Activated CD4-positive, CD25-positive, alpha-beta regulatory T cell treated with anti-CD3 and anti-CD28 coated beads, Interleukin-2, amount 50 U/mL, for 72 hours (primary cell): Measurements from ENCODE around the gene BCL6.
A peak's percentile ranks its signal among the peaks of the same experiment; 100 is the strongest.

ENCODE experiments used
- DNase-seq: peaks from one replicate; pipeline ENCODE4 v3.0.0; 2021

BCL6 gene

DNA sequence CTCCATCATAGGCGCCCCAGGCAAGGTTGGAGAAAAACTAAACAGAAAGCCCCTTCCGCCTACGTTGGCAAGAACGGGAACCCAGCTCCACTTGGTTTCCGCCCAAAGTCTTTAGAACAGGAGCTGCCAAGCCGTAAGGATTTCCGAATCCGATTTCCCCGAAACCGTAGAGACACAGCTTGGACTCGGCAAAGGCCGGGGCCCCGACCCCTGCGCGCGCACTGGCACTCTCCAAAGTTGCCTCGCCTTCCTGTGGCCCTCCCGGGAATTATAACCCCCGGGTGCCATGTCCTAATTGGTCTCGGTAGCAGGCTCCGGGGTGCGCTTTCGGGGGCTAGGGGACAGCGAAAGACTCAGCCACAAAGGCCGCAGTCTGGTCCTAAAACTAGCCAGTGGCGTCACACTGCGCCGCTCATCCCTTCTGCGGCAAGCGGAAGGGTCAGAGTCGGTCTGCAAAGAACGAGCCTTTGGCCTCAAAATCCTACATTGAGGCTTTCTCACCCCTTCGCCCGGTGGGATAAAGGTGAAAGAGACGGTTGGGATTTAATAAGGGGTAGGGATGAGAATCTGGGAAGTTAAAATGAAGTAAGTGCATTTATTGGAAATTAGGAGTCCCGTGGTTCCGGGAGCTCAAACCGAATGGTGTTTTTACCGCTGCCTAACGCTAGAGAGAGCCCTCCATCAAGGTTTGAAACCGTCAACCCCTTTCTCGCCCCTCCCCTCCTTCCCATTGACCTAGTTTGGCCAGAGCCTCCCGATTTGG lies 6.8 kb downstream of the BCL6 start:
- peak; percentile 59 for DNase-seq

DNA sequence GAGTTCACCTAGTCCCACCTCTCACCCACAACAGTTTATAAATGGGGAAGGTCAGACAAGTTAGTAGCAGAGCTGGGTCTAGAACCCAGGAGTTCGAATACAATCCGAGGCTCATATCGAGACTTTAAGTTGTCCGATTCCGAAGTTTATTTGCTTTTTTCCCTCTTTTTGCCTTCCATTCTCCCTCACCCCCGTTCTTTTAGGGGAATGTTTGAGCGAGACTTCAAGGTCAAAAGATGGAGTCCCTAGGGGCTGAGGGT lies 7.3 kb downstream of the BCL6 start:
- no peak for DNase-seq

DNA sequence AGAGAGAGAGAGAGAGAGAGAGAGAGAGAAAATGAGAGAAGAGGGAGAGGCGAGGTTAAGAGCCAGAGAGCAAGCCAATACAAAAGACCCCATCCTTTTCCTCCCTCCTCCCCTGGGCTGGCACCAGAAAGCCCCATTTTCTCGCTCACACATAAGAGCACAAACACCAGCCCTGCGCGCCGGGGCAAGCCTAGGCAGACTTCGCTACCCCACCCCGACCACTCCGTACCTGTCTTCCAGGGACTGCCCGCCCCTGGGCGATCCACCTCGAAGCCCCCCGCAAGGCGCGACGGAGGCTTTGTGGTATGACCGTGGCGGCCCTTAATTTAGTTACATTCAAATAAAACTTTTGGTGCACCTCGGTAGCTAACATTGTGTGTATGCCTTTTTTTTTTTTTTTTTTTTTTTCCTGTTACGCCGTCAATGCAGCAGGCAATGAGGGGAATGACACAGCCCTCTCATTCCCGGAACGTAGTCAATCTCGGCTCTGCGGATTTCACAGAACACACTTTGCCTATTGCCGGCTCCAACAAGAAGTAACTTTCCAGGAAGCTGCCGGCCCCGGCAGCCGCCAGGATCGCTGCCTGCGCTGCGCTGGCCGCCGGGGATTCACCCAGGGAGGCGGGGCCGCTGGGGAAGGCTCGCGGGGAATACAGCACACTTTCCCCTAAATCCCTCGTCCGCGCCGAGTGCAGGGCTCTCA lies 7.7 kb downstream of the BCL6 start:
- DNase-seq, result peak; percentile 68

DNA sequence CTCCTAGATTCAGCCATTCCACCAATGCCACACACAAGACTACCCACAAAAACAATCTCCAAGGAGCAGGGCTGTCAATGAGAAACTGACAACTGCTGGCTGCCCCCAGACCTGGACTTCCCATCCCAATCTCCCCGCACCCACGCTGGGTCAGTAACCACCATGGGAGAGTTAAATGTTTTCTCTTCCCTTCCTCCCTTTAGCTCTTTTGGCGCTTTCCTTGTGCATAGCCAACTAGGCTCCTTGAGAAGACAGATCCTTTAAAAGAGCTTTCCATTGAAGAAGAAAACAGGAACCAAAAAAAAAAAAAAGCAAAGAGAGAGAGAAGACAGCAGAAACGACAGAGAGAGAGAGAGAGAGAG lies 8.3 kb downstream of the BCL6 start:
- DNase-seq, result no peak

DNA sequence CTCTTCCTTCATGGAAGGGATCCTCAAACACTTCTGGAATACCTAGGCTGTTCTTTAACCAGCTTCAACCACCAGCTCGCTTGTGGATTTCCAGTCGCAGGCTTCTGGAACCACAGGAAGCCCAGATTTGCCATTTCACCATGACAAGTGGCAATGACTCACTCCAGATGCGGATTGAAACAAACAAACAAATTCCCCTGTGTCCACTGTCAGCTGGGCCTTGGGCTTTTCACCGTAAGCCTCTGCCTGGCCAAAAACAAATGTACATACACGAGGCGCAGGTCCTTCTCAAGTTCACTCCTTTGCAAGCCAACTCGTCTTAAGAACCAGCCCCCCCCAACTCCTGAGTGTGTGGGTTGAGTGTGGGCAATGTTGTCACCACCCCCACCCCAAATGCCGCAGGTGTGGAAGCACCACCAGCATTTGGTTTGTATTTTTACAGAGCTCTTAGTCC lies 8.8 kb downstream of the BCL6 start:
- no peak for DNase-seq

DNA sequence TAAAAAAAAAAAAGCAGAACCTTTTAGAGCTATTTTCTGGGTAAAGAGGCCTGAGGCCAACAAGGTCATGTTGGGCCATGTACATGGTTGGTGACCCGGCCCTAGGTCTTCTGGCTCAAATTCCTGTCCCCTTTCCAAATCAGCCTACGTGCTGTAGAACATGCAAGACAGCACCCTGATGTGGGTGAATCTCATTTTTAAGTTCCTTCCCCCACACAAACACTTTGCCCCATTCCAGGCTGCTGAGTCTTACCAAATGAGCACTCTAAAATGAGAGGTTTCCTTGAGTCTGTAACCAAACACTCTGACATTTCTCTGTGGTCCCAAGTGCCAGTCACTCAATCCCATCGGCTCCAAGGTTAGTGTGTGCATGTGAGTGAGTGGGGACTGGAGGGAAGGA lies 9.4 kb downstream of the BCL6 start:
- no peak for DNase-seq

DNA sequence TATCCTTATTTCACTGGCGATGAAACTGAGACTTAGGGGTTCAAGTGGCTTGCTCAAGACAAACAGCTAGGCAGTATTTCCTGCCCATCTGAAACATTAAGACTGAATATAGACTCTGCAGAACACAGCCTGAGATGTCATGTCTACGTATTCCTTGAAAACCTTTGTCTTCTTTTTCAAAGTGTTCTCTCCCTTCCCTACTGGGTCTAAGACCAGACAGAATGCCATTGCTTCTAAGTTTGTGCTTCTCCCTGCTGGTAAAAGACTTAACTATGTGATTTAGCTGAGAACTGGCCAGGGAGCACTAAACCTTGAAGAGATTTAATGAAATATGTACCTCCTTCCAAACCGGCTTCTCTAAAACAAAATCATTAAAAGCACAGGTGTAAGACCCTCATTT lies 9.9 kb downstream of the BCL6 start:
- DNase-seq, result no peak

DNA sequence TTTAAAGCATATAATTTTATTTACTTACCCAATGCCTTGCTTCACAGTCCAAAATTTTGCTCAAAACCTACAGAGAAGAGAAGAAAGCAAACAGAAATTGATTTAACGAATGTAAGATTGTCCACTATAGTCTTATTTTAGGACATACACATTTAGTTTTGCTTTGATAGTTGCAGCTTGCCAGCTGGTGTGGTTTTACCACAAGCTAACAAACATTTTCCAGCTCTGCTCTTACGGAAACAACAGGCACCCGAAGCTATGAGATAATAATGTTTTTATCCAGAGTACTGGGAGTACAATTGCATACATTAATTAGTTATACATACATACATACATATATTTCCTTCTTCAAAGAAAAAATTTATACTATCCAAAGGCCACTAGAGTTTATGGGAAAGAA lies 10.4 kb downstream of the BCL6 start:
- no peak for DNase-seq

DNA sequence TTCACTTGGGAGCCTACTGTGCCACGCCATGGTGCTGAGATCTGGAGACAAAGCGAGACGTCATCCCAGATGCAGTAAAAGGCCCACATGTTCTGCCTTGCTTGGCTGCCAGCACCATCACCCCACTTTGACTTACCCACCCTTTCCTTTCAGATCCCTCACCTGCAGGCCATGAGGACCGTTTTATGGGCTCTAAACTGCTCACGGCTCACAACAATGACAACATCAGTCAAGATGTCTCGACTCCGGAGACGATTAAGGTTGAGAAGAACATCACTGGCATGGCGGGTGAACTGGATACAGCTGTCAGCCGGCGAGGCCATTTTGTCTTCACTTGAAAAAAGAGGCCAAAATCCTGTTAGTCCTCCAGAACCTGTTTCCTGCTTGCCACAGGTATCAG lies 11.9 kb downstream of the BCL6 start:
- no peak for DNase-seq

DNA sequence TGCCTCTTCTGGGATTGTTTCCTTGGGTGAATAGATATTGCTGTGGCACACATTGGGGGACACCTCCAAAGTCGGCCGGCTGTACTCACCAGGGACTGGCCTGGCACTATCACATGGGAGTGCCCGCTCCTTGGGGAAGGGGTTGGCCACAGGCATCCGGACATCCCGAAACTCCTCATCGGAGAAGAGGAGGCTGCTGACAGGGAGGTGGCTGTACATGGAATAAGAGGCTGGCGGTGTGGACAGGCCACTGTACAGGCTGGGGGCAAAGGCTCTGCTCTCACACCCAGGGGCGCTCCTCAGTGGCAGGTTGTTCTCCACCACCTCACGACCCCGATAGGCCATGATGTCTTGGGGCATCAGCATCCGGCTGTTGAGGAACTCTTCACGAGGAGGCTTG lies 15.7 kb downstream of the BCL6 start:
- DNase-seq, result no peak

DNA sequence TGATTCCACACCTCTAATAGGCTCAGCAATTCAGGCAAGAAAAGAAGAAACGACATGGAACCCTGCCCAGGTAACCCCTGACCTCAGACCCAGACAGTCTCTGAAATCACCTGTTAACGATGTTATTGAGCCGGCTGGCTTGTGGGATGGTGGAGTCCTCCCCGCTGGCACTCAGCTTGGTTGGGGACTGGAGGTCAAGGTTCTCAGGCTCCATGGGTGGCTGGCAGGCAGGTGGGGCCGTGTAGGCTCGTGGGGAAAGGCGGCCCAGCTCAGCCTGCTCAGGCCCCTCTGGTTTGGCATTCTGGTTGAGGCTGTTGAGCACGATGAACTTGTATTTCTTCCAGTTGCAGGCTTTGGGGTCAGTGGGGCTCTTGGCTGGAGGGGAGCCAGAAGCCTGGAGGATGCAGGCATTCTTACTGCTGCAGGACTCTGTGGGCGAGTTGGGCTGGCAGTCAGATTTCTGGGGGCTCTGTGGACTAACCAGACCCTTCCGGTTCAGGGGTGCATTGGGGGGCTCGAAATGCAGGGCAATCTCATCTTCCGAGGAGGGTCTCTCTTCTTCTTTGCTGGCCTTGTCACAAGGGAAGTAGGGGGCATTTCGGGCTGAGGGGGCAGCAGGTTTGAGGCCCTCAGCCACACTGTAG lies 16.2 kb downstream of the BCL6 start:
- DNase-seq, result no peak

DNA sequence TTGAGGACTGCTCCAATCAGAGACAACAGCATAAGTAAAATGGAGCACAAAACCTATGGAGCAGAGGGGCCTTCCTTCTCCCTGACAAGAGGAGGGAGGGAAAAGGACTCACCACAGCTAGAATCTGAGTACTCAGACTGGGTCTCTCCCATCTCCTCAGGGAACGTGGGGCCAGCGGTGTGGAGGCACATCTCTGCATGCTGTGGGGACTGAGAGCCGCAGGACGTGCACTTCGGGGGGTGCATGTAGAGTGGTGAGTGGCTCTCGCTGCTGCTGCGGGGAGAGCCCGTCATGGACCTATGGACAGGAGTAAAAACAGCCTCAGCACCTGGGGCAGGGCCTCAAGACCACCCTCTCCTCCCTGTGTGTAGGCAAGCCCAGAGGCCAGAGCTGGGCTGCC lies 17.0 kb downstream of the BCL6 start:
- no peak for DNase-seq

DNA sequence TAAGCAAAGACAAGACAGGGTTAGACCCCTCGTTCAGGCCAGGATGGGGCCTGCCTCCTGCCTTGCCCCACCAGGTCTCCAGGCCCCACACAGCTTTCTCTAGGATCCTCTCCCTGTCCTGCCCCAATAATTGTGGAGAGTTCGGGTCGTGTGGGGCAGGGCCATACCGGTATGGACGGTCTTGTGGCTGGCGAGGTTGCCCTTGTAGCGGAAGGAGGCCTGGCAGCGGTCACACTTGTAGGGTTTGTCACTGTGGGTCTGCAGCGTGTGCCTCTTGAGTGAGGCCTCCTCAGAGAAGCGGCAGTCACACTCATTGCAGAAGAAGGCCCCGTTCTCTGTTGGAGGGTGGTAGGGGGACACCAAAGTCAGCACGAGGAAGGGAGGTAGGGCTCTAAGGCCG lies 18.7 kb downstream of the BCL6 start:
- DNase-seq, result no peak

DNA sequence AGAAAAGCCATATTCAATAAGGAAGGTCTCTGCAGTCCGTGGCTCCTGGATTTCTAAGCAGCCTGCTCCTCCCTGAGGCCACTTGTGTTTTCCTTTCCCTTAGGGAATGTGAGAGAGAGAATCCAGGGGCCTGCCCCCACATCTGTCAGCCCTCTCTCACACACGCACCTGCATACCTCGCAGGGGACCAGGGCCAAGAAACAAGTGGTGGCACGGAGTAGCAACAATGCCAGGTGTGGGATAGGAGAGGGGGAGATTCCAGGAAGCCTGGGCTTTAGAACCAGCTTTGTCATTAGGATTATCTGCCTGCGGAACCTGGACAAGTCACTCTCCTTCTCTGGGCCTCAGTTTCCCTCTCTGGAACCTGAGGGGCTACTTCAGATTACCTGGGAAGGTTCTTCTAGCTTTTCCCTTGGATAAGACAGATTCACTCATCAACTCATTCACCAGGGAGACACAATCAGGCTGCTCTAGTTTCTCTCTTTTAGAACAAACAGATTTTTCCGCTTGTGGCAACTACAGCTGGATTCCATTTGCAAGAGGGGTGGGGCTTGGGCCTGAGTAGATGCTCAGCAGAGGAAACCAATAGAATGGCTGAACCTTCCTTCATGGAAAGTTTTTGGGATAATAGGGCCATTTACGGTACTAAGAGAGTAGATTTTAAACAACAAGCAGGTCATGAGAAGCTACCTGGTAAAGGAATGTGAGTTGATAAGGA lies 19.5 kb downstream of the BCL6 start:
- DNase-seq, result no peak

DNA sequence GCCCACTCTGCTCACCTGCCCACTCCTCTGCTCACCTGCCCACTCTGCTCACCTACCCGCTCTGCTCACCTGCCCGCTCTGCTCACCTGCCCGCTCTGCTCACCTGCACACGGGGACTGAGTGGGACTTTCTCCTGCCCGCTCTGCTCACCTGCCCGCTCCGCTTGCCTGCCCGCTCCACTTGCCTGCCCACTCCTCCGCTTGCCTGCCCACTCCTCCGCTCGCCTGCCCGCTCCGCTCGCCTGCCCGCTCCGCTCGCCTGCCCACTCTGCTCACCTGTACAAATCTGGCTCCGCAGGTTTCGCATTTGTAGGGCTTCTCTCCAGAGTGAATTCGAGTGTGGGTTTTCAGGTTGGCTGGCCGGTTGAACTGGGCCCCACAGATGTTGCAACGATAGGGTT lies 20.0 kb downstream of the BCL6 start:
- no peak for DNase-seq

DNA sequence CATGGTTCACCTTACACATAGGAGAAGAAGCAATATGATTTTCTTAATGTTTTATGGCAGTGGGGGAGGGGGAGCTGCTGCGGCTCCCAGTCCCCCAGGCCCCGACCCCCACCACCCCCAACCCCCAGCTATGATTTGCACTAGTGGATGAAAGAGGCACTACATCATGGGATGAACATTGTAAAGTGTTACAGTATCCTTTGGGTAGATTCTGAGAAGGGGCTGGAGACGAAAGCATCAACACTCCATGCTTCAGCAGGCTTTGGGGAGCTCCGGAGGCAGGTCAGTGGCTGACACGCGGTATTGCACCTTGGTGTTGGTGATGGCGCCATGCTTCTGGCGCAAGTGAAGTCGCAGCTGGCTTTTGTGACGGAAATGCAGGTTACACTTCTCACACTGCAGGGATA lies 23.1 kb downstream of the BCL6 start:
- no peak for DNase-seq

DNA sequence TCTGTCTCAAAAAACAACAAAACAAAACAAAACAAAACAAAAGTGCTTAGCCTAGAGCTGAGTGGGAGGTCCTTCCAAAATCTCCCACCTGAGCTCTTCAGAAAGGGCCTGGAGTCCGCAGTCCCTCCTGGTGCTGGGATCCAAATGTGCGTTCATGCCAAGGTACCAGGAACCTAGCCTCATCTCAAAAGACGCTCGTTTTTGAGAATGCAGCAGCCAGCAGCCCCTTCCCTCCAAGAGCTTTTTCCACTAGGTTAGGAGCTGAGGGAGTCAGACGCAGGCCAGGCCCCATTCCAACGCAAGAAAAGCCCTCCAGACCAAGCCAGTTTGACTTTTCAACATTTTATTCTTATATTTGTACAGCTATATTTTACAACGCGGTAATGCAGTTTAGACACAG lies 24.2 kb downstream of the BCL6 start:
- no peak for DNase-seq

DNA sequence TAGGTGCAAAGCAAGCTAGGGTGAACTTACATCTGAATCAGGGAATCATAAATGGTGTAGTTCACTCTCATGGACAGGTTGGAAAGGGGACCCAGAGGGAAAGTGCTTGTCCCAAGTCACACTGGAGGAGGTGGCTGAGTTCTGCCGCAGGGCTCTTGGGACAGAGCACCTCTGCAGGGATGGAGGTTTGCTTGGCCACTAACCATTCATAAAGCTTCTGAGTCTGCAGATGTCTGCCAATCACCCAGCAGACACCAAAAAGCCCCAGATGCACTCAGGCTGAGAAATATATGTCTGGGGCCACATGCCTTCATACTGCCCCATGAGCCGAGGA lies 25.0 kb downstream of the BCL6 start:
- DNase-seq, result no peak

DNA sequence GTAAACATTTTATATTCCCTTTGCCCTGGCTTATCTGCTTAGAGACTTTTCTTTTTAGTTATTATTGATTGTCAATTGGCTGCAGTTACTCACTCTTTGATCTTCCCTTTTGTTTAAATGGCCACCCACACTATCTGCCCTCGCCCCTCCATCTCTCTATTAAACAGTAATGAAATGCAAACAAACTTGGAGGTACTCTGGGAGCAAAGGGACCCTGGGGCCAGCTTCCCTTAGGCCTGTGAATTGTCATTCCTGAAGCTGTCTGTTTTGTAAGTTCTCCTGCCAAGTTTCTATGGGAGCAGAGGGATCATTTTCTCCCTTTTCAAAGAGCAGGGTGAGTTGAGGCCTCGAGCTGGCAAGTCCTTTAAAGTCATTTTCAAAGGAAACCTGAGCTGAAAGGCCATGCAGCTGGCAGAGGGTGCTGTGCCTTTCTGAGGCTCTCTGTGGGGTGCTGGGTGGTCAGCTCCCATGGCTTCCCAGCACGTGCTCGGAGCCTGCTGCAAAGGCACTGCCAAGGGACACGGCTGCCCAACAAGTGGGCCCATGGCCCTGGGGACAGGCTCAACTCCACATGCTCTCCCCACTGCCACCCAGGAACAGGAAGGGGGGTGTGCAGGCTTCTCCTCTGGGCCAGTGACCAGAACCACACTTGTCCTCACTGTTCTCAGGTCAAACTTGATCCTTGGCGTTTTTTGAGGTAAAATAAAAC lies 25.5 kb downstream of the BCL6 start:
- DNase-seq, result no peak

DNA sequence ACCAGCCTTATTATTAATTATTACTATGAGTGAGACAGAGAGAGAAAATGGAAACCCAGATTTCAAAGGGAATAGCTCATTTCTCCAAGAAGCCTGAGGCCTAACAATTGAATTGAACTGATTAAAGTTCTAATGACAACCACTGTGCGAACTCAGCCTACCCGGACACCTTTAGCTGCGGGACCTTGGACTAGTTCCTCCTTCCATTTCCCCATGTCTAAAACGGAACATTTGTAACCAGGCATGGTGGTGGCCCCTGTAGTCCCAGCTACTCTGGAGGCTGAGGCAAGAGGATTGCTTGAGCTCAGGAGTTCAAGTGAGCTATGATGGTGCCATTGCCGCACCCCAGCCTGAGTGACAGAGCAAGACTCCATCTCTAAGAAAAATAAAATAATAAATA lies 26.5 kb downstream of the BCL6 start:
- DNase-seq, result no peak

DNA sequence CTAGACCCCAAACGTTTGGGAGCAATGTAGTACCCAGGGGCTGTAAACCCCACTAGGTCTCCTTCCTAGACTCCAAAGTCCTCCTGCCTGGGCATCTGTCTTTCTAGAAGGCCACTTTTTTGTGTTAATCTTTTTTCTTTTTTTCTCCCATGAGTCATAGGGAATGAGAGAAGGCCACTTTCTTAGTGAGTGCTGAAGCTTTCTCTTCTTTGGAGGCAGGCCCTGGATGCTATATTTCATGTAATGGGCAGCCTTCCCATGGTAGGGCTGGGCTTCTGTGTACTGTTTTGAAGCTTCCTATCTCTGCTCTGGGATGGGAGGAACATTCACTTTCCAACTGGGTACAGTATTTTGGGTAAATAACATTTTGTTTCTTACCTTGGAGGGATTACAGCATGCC lies 27.7 kb downstream of the BCL6 start:
- DNase-seq, result no peak

DNA sequence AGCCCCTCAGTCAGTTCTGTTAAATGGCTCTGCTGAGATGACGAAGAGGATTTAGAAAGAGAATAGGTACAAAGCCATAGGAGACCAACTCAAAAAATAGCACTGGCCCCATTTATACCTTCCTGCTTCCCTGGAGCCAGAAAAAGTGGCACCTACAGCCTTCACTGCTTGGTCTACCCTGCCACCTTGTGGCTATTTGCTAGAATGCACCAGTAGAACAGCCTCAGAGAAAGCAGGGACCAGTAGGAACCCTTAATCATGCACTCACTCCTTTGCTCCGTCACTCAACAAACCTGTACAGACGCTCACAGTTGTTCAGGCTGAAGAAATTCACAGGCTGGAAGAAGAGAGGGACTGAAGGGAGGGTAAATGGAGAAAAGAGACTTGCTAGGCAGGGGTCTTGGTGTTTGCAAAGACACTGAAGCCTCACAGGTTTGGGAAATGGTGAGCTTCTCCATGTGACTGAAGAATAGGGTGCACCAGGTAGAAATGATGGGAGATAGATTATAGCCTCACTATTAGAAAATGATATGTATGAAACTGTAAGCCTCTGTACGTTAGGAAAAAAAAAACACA lies 30.8 kb downstream of the BCL6 start:
- peak; percentile 70 for DNase-seq

DNA sequence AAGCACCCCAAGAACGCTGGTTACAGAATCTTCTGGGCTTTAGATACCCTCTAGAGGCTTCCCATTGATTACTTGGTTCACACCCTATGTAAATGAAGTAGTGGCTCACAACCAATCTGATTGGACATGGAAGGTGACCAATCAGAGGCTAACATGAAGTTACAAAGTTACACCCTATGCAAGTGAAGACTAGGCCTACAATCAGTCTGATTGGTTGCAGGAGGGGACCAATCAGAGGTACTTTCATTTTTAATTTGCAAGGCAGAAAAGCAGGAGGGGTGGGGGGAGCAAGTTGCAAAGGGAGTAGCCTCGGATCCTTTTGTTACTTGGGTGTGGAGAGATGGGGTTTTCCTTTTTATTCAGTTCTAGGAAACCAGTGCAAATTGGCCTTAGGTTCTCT lies 31.8 kb downstream of the BCL6 start:
- DNase-seq, result no peak
